B cell (primary cell): ENCODE data around the gene ASNS. TPM values are rescaled to one million over a fixed set of nuclear protein-coding genes. Genes with fewer than 3 reads are reported as not detected.

Experiments used
- ATAC-seq: fragments of 200-7000 bp; cut with Tn5 transposase; one replicate; pipeline ENCODE4 v1.10.0; 2021; ENCODE audit warnings: low read depth, mild to moderate bottlenecking, moderate number of reproducible peaks, moderate library complexity
- CTCF ChIA-PET: fragments of 350-600 bp; sonication (Branson Sonifier 250); formaldehyde crosslinking; loops from one replicate; lab custom pipeline; 2021; ENCODE audit warnings: antibody characterized with exemption, inconsistent platforms; lab: Charles Lee
- POLR2A ChIA-PET: fragments of 350-600 bp; sonication (Branson Sonifier 250); formaldehyde crosslinking; loops from one replicate; lab custom pipeline; 2021; ENCODE audit warnings: antibody characterized with exemption; lab: Charles Lee
- DNase-seq: peaks from one replicate; pipeline ENCODE4 v3.0.0; 2013
- H2AFZ ChIP-seq: 2 replicates; pipeline ENCODE4 v1.6.1; 2012; ENCODE audit warnings: mild to moderate bottlenecking, low read depth, low read length; ENCODE audit not compliant: insufficient read depth, poor library complexity, severe bottlenecking
- H3K27ac ChIP-seq, 2 donors: 1 replicate in 1 of 2; 2 replicates in 1 of 2; pipeline ENCODE4 v1.5.1; 2012 to 2013; ENCODE audit warnings: low read length in 2 of 2, mild to moderate bottlenecking in 2 of 2, moderate library complexity in 1 of 2
- H3K27me3 ChIP-seq, 4 experiments: fragments of 200-600 bp in 1 of 4; sonication (generic) in 1 of 4; replicated peaks in 1 of 4; 1 replicate in 2 of 4; 2 replicates in 2 of 4; pipeline versions ENCODE4 v1.6.1 to v1.7.0; 2013 to 2016; ENCODE audit warnings: low read length in 3 of 4, mild to moderate bottlenecking in 2 of 4, mixed read lengths in 1 of 4, moderate library complexity in 1 of 4; ENCODE audit not compliant: insufficient read depth in 4 of 4, control insufficient read depth in 3 of 4; ENCODE audit errors: control extremely low read depth in 1 of 4
- H3K36me3 ChIP-seq, 2 experiments: replicated peaks in 1 of 2; 1 replicate in 1 of 2; 2 replicates in 1 of 2; pipeline versions ENCODE4 v1.6.1 to v1.7.1; 2013; ENCODE audit warnings: low read length in 1 of 2; ENCODE audit not compliant: insufficient read depth in 2 of 2, control insufficient read depth in 1 of 2; ENCODE audit errors: control extremely low read depth in 1 of 2, extremely low read depth in 1 of 2
- H3K4me1 ChIP-seq, 2 donors: fragments of 200-600 bp in 1 of 2; sonication (generic) in 1 of 2; 1 replicate in 1 of 2; 2 replicates in 1 of 2; pipeline versions ENCODE4 v1.5.1 to v1.6.1; 2013 to 2017; ENCODE audit warnings: low read length in 2 of 2; ENCODE audit not compliant: control insufficient read depth in 2 of 2, insufficient read depth in 2 of 2
- H3K4me2 ChIP-seq: replicated peaks from 2 replicates; pipeline ENCODE3; 2012; ENCODE audit warnings: mild to moderate bottlenecking, low read depth, low read length; ENCODE audit not compliant: poor library complexity, severe bottlenecking
- H3K4me3 ChIP-seq, 5 experiments: fragments of 200-600 bp in 1 of 5; sonication (generic) in 1 of 5; 1 replicate in 3 of 5; 2 replicates in 2 of 5; pipeline versions ENCODE4 v1.5.1 to v1.7.0; 2011 to 2016; ENCODE audit warnings: low read length in 4 of 5, mild to moderate bottlenecking in 4 of 5, low read depth in 2 of 5, control low read depth in 1 of 5, moderate library complexity in 1 of 5; ENCODE audit not compliant: insufficient read depth in 1 of 5; ENCODE audit errors: control extremely low read depth in 1 of 5, extremely low read depth in 1 of 5
- H3K79me2 ChIP-seq: fragments of 200-600 bp; sonication (generic); one replicate; pipeline ENCODE4 v1.6.0; 2016; ENCODE audit warnings: low read length; ENCODE audit not compliant: control insufficient read depth, insufficient read depth
- H3K9ac ChIP-seq: fragments of 200-600 bp; sonication (generic); 2 replicates; pipeline ENCODE4 v1.6.1; 2017; ENCODE audit warnings: mild to moderate bottlenecking, low read length, moderate library complexity
- H3K9me3 ChIP-seq, 3 donors: one replicate each; pipeline versions ENCODE4 v1.6.1 to v1.7.1; 2013; ENCODE audit warnings: low read length in 2 of 3; ENCODE audit not compliant: control insufficient read depth in 2 of 3, insufficient read depth in 1 of 3; ENCODE audit errors: control extremely low read depth in 1 of 3
- H4K20me1 ChIP-seq: 2 replicates; pipeline ENCODE4 v1.6.0; 2012; ENCODE audit warnings: mild to moderate bottlenecking, low read length; ENCODE audit not compliant: insufficient read depth, control insufficient read depth, poor library complexity, severe bottlenecking
- H3K27ac Mint-ChIP-seq: one replicate; pipeline ENCODE4 v1.8.0; 2021; ENCODE audit warnings: mixed read lengths
- H3K27me3 Mint-ChIP-seq: one replicate; pipeline ENCODE4 v1.8.0; 2021; ENCODE audit warnings: mixed read lengths
- H3K4me1 Mint-ChIP-seq: one replicate; pipeline ENCODE4 v1.8.0; 2021; ENCODE audit warnings: mixed read lengths
- H3K4me3 Mint-ChIP-seq: one replicate; pipeline ENCODE4 v1.8.0; 2021; ENCODE audit warnings: mixed read lengths
- H3K9me3 Mint-ChIP-seq: one replicate; pipeline ENCODE4 v1.8.0; 2022; ENCODE audit warnings: mixed read lengths; ENCODE audit not compliant: insufficient read depth
- CTCF ChIP-seq: fragments of 200-600 bp; IDR thresholded peaks from one replicate; pipeline ENCODE4 v1.8.0; 2022; ENCODE audit warnings: antibody characterized with exemption, mild to moderate bottlenecking
- EZH2 ChIP-seq: IDR thresholded peaks from 2 replicates; pipeline ENCODE4 v1.6.1; 2012; ENCODE audit warnings: borderline replicate concordance, low read depth, mild to moderate bottlenecking, moderate library complexity, low read length; ENCODE audit not compliant: insufficient read depth, poor library complexity, severe bottlenecking
- WGBS: methylation state at CpG from one replicate; pipeline ENCODE4 v1.1.5; 2013; ENCODE audit warnings: missing lambda C conversion rate; ENCODE audit not compliant: insufficient coverage; 5-methylcytosine and 5-hydroxymethylcytosine counted together
- intact Hi-C: fragments of 100-400 bp; cut with micrococcal nuclease; formaldehyde crosslinking; loops from one replicate; pipeline ENCODE4 v1.10.0; 2022
- polyA plus RNA-seq: library from polyadenylated mRNA; depleted of rRNA; stranded (reverse); fragments of >200 nt; gene quantifications from 2 replicates; pipeline ENCODE4 v1.2.3, GENCODE V29; 2012
- total RNA-seq, 2 donors: library from RNA; stranded (reverse); fragments of 120-200 nt in 1 of 2; gene quantifications; 1 replicate in 1 of 2; 2 replicates in 1 of 2; pipeline versions ENCODE4 v1.2.3 to v1.2.4, GENCODE V29; 2013 to 2022

ASNS gene
- total and polyA plus RNA-seq, 2 donors (not counting 1 experiment from before 2014, with no cell fraction given): 24.2 TPM

GRCh38 chr7:97845622-97846203, 26.5 kb downstream of the ASNS start:
- intact Hi-C loops: loop anchor here (10.0 kb wide), 1 partner anchor 671 kb away; no protein-coding TSS in a partner anchor
- Histone ChIP-seq H3K79me2 (no peaks in the 10 kb centered on the region), H3K36me3 (no peaks in the 10 kb centered on the region), H3K27ac (no peak overlapping the region), H3K9ac (no peak overlapping the region), H3K27me3 (no peaks in the 10 kb centered on the region), H3K4me2 (no peak overlapping the region), H3K4me3 (no peak overlapping the region), H3K4me1 (no peaks in the 10 kb centered on the region), H2AFZ (no peak overlapping the region), H3K9me3 (peaks cover 0 to 9% (median 0%) of the 10 kb centered on the region in 3 donors), H4K20me1 (no peaks in the 10 kb centered on the region)
- TF ChIP-seq CTCF (peak; percentile 68), EZH2 (no peak)
- no peak overlapping the region for H3K27ac Mint-ChIP-seq
- no peak overlapping the region for H3K4me3 Mint-ChIP-seq
- POLR2A ChIA-PET: no interaction called here
- H3K9me3 Mint-ChIP-seq: no peaks in the 10 kb centered on the region
- peaks cover 3% of the 10 kb centered on the region for H3K27me3 Mint-ChIP-seq
- peak; percentile 20 for DNase-seq
- CTCF ChIA-PET: interaction anchor here (0.8 to 3.0 kb wide), 7 partner anchors 9 to 1931 kb away, joined by 3 to 26 read pairs (median 5); no protein-coding TSS in a partner anchor
- no peak for ATAC-seq
- no peaks in the 10 kb centered on the region for H3K4me1 Mint-ChIP-seq
- no CpG with 5 or more reads among the region's 2 CpGs for WGBS

- Histone ChIP-seq H3K9ac (no peak overlapping the region), H3K27ac (no peak overlapping the region), H3K79me2 (no peaks in the 10 kb centered on the region), H3K9me3 (peaks cover 0 to 9% (median 0%) of the 10 kb centered on the region in 3 donors), H4K20me1 (no peaks in the 10 kb centered on the region), H3K4me3 (no peak overlapping the region), H3K27me3 (no peaks in the 10 kb centered on the region), H2AFZ (no peak overlapping the region), H3K4me2 (no peak overlapping the region), H3K36me3 (no peaks in the 10 kb centered on the region), H3K4me1 (no peaks in the 10 kb centered on the region)
- WGBS: 83% methylated on average over 1 of the region's 3 CpGs
- no peak for ATAC-seq
- Mint-ChIP-seq H3K4me1 (no peaks in the 10 kb centered on the region), H3K27ac (no peak overlapping the region), H3K27me3 (peaks cover 11% of the 10 kb centered on the region), H3K9me3 (no peaks in the 10 kb centered on the region), H3K4me3 (no peak overlapping the region)
- ChIA-PET CTCF (interaction anchor here (0.7 to 3.0 kb wide), 3 partner anchors 8 to 752 kb away, joined by 3 to 26 read pairs (median 3); no protein-coding TSS in a partner anchor), POLR2A (no interaction called here)
- intact Hi-C loops: loop anchor here (10.0 kb wide), 1 partner anchor 669 kb away; no protein-coding TSS in a partner anchor
- TF ChIP-seq CTCF (no peak), EZH2 (no peak)
- no peak for DNase-seq
Observed at GRCh38 chr7:97844036-97844435, 28.2 kb downstream of the ASNS start.
